SK-N-SH (cell line): Measurements from ENCODE around the gene SYNE1. TPM values are rescaled to one million over a fixed set of nuclear protein-coding genes. Genes with fewer than 3 reads are reported as not detected.

Experiments
- CTCF ChIA-PET: fragments of 300-600, 350-600 bp; formaldehyde crosslinking; extraction: SDS; loops from one replicate; lab custom pipeline; 2021; lab: Yijun Ruan, JAX
- POLR2A ChIA-PET: fragments of 350-600 bp; sonication (Branson Sonifier 250); formaldehyde crosslinking; extraction: SDS; loops from one replicate; lab custom pipeline; 2020; ENCODE audit warnings: antibody characterized with exemption, inconsistent platforms; lab: Yijun Ruan, JAX
- DNase-seq: peaks from one replicate; pipeline ENCODE4 v3.0.0; 2012
- H2AFZ ChIP-seq: fragments of 200-600 bp; sonication (generic); 2 replicates; pipeline ENCODE4 v1.8.1; 2016; ENCODE audit warnings: antibody characterized with exemption, mild to moderate bottlenecking, low read depth
- H3F3A ChIP-seq: fragments of 200-600 bp; sonication (generic); replicated peaks from 2 replicates; pipeline ENCODE3; 2016; ENCODE audit warnings: antibody characterized with exemption, mild to moderate bottlenecking; ENCODE audit not compliant: insufficient read depth
- H3K27ac ChIP-seq, 2 experiments: fragments of 200-500 bp in 1 of 2; fragments of 200-600 bp in 1 of 2; sonication (Bioruptor generic) in 1 of 2; sonication (generic), shearing (Covaris generic) in 1 of 2; 2 replicates each; pipeline versions ENCODE4 v1.5.1 to v1.6.1; 2014 to 2016; ENCODE audit warnings: low read depth in 2 of 2, inconsistent platforms in 1 of 2, low read length in 1 of 2, mild to moderate bottlenecking in 1 of 2, mixed read lengths in 1 of 2
- H3K27me3 ChIP-seq: fragments of 200-600 bp; sonication (generic), shearing (Covaris generic); 2 replicates; pipeline ENCODE4 v1.6.1; 2016; ENCODE audit warnings: mixed run types; ENCODE audit not compliant: insufficient read depth
- H3K36me3 ChIP-seq, 2 experiments: fragments of 200-500 bp in 1 of 2; fragments of 200-600 bp in 1 of 2; sonication (Bioruptor generic) in 1 of 2; sonication (generic) in 1 of 2; replicated peaks in 1 of 2; 2 replicates each; pipeline versions ENCODE3 to v1.5.1; 2014 to 2016; ENCODE audit warnings: low read length in 1 of 2, mild to moderate bottlenecking in 1 of 2; ENCODE audit not compliant: insufficient read depth in 2 of 2, control insufficient read depth in 1 of 2
- H3K4me1 ChIP-seq, 2 experiments: fragments of 200-500 bp in 1 of 2; fragments of 200-600 bp in 1 of 2; sonication (Bioruptor generic) in 1 of 2; sonication (generic), shearing (Covaris generic) in 1 of 2; 2 replicates each; pipeline versions ENCODE4 v1.5.1 to v1.6.1; 2014 to 2016; ENCODE audit warnings: low read depth in 1 of 2, low read length in 1 of 2, mixed run types in 1 of 2; ENCODE audit not compliant: insufficient read depth in 2 of 2, control insufficient read depth in 1 of 2
- H3K4me2 ChIP-seq: fragments of 200-600 bp; sonication (generic), shearing (Covaris generic); 2 replicates; pipeline ENCODE4 v1.6.1; 2017; ENCODE audit warnings: mixed run types
- H3K4me3 ChIP-seq, 2 experiments: fragments of 200-500 bp in 1 of 2; fragments of 200-600 bp in 1 of 2; sonication (Bioruptor generic) in 1 of 2; sonication (generic), shearing (Covaris generic) in 1 of 2; 2 replicates each; pipeline versions ENCODE4 v1.5.1 to v1.8.1; 2014 to 2016; ENCODE audit warnings: low read depth in 2 of 2, inconsistent platforms in 1 of 2, low read length in 1 of 2, mild to moderate bottlenecking in 1 of 2, mixed read lengths in 1 of 2, moderate library complexity in 1 of 2
- H3K79me2 ChIP-seq: fragments of 200-600 bp; sonication (generic); 2 replicates; pipeline ENCODE4 v1.8.1; 2017; ENCODE audit warnings: mild to moderate bottlenecking; ENCODE audit not compliant: insufficient read depth
- H3K9ac ChIP-seq: fragments of 200-600 bp; sonication (generic); 2 replicates; pipeline ENCODE4 v1.6.1; 2017; ENCODE audit warnings: mixed run types
- H3K9me2 ChIP-seq: fragments of 200-600 bp; sonication (generic); 2 replicates; pipeline ENCODE4 v1.6.1; 2017; ENCODE audit warnings: mixed run types
- H3K9me3 ChIP-seq: fragments of 200-600 bp; sonication (generic); 2 replicates; pipeline ENCODE4 v1.6.1; 2017; ENCODE audit warnings: mixed run types, mild to moderate bottlenecking, moderate library complexity
- H4K20me1 ChIP-seq: fragments of 200-600 bp; sonication (generic); 2 replicates; pipeline ENCODE4 v1.6.1; 2017; ENCODE audit warnings: mild to moderate bottlenecking, mixed run types; ENCODE audit not compliant: insufficient read depth
- CHD2 ChIP-seq: fragments of 150-350 bp; IDR thresholded peaks from 2 replicates; pipeline ENCODE4 v1.6.1; 2018; ENCODE audit warnings: low read length; ENCODE audit not compliant: partially characterized antibody
- CTCF ChIP-seq: fragments of 200-600 bp; sonication (generic); IDR thresholded peaks from 2 replicates; pipeline ENCODE4 v1.6.1; 2017; ENCODE audit warnings: antibody characterized with exemption, mild to moderate bottlenecking, moderate library complexity
- ELF1 ChIP-seq: IDR thresholded peaks from 2 replicates; pipeline ENCODE4 v1.4.0; 2012
- EP300 ChIP-seq, 2 experiments: IDR thresholded peaks; 2 replicates each; pipeline versions ENCODE4 v1.4.0 to v1.6.1; 2012; ENCODE audit warnings: borderline replicate concordance in 1 of 2, low read depth in 1 of 2, low read length in 1 of 2
- MAX ChIP-seq: IDR thresholded peaks from 2 replicates; pipeline ENCODE4 v1.4.0; 2012; ENCODE audit warnings: low read depth
- PBX3 ChIP-seq: IDR thresholded peaks from 2 replicates; pipeline ENCODE4; 2012
- POLR2AphosphoS5 ChIP-seq: IDR thresholded peaks from 2 replicates; pipeline ENCODE4 v1.6.1; 2012; ENCODE audit warnings: low read depth, low read length
- SIN3A ChIP-seq: IDR thresholded peaks from 2 replicates; pipeline ENCODE4 v1.6.1; 2012; ENCODE audit warnings: low read depth, mild to moderate bottlenecking, low read length, moderate library complexity, borderline replicate concordance
- TCF12 ChIP-seq: IDR thresholded peaks from 2 replicates; pipeline ENCODE4 v1.4.0; 2012
- TEAD4 ChIP-seq: IDR thresholded peaks from 2 replicates; pipeline ENCODE4 v1.4.0; 2012; ENCODE audit warnings: mild to moderate bottlenecking, borderline replicate concordance; ENCODE audit not compliant: insufficient read depth
- WGBS: methylation state at CpG from one replicate; pipeline ENCODE4 v1.1.6; 2017; ENCODE audit warnings: low lambda C conversion rate; 5-methylcytosine and 5-hydroxymethylcytosine counted together
- polyA plus RNA-seq, 3 experiments: library from polyadenylated mRNA; depleted of rRNA; stranded (reverse); fragments of >200 nt; gene quantifications; 2 replicates each; pipeline ENCODE4 v1.2.3, GENCODE V29; 2012
- TF ChIP-seq, protein P1 (sequence below): IDR thresholded peaks from 2 replicates; pipeline ENCODE4 v1.6.1; 2012; ENCODE audit warnings: mild to moderate bottlenecking, low read depth, low read length, moderate library complexity
- TF ChIP-seq, protein P2 (sequence below): IDR thresholded peaks from 2 replicates; pipeline ENCODE4 v1.4.0; 2012; ENCODE audit warnings: low read depth, borderline replicate concordance

SYNE1 gene
- polyA plus RNA-seq, 1 of the 3 experiments (the other 2 are of a cell fraction), result 31.1 TPM

- H3K27ac ChIP-seq, result no peak overlapping the region
- H3K9me3 ChIP-seq, result no peaks in the 10 kb centered on the region
- no peak overlapping the region for H2AFZ ChIP-seq
- no peaks in the 10 kb centered on the region for H3K27me3 ChIP-seq
- peaks cover 77 to 86% of the 10 kb centered on the region in 2 experiments for H3K36me3 ChIP-seq
- H3K9ac ChIP-seq, result no peak overlapping the region
- H3K9me2 ChIP-seq, result no peaks in the 10 kb centered on the region
- WGBS, result 93% methylated on average over 12 of the region's 12 CpGs
- CTCF ChIA-PET, result no interaction called here
- no peak overlapping the region for H3K4me2 ChIP-seq
- TF ChIP-seq PBX3 (no peak), CHD2 (no peak), POLR2AphosphoS5 (no peak), SIN3A (no peak)
- TF ChIP-seq, all 33 proteins: peak for 0
- DNase-seq, result no peak
- POLR2A ChIA-PET, result no interaction called here
- H3F3A ChIP-seq, result peaks cover 31% of the 10 kb centered on the region
- no peaks in the 10 kb centered on the region for H3K79me2 ChIP-seq
- H4K20me1 ChIP-seq, result no peaks in the 10 kb centered on the region
- H3K4me3 ChIP-seq, result no peak overlapping the region
- no peaks in the 10 kb centered on the region for H3K4me1 ChIP-seq
Observed at GRCh38 chr6:152207915-152208714, 429.0 kb downstream of the SYNE1 start.

DNA sequence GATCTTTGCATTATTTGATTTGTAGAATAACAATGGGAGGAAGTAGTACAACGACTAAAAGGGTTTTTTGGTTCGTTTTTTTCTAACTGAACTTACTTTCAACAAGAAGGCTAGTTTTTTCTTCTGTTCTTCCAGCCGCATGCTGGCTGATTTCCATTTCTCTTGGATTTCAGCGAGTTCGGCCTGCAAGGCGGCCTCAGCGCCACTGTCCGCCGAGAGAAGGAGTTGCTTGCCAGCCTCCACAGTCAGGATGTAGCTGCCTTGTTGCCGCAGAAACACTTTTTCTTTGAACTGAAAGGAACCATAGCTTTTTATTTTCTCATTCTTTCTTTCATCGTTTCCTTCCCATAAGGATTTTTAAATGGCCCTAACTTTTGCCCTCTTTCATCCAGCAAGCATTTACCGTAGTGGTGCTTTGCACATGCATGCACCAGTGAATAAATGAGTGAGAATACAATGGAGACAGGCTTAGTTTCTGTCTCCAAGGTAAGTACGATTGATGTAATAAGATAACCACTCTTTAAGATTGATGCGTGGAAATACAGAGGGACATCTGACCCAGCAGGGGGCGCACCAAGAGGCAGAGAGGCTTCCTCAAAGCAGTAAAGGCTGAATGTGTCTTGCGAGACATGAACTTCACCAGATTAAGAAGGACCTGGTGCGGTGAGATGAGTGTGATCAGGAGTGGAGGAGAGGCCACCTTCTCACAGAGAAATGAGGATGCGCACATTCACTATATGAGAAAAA is 430.9 kb downstream of the SYNE1 start:
- Histone ChIP-seq H3K9ac (no peak overlapping the region), H3K4me1 (no peaks in the 10 kb centered on the region), H3F3A (peaks cover 26% of the 10 kb centered on the region), H3K9me3 (no peaks in the 10 kb centered on the region), H3K4me3 (no peak overlapping the region; a peak in 1 of 4 replicates), H2AFZ (no peak overlapping the region), H3K9me2 (no peaks in the 10 kb centered on the region), H3K27me3 (no peaks in the 10 kb centered on the region), H3K79me2 (no peaks in the 10 kb centered on the region; the same call in 1 of the 2 replicates), H4K20me1 (no peaks in the 10 kb centered on the region), H3K27ac (no peak overlapping the region), H3K36me3 (peaks cover 79 to 88% of the 10 kb centered on the region in 2 experiments), H3K4me2 (no peak overlapping the region)
- 95% methylated on average over 18 of the region's 18 CpGs for WGBS
- POLR2A ChIA-PET, result no interaction called here
- TF ChIP-seq EP300 (IDR thresholded peaks at IDR 0.05; ENCODE audit: borderline replicate concordance in 1 of 2, low read depth in 1 of 2, low read length in 1 of 2), result no peak
- no peak for TF ChIP-seq TCF12
- TF ChIP-seq TEAD4, result no peak
- TF ChIP-seq CTCF, result peak; percentile 54
- no peak for TF ChIP-seq ELF1
- TF ChIP-seq, protein P1, sequence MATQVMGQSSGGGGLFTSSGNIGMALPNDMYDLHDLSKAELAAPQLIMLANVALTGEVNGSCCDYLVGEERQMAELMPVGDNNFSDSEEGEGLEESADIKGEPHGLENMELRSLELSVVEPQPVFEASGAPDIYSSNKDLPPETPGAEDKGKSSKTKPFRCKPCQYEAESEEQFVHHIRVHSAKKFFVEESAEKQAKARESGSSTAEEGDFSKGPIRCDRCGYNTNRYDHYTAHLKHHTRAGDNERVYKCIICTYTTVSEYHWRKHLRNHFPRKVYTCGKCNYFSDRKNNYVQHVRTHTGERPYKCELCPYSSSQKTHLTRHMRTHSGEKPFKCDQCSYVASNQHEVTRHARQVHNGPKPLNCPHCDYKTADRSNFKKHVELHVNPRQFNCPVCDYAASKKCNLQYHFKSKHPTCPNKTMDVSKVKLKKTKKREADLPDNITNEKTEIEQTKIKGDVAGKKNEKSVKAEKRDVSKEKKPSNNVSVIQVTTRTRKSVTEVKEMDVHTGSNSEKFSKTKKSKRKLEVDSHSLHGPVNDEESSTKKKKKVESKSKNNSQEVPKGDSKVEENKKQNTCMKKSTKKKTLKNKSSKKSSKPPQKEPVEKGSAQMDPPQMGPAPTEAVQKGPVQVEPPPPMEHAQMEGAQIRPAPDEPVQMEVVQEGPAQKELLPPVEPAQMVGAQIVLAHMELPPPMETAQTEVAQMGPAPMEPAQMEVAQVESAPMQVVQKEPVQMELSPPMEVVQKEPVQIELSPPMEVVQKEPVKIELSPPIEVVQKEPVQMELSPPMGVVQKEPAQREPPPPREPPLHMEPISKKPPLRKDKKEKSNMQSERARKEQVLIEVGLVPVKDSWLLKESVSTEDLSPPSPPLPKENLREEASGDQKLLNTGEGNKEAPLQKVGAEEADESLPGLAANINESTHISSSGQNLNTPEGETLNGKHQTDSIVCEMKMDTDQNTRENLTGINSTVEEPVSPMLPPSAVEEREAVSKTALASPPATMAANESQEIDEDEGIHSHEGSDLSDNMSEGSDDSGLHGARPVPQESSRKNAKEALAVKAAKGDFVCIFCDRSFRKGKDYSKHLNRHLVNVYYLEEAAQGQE, result no peak
- TF ChIP-seq, protein P2, sequence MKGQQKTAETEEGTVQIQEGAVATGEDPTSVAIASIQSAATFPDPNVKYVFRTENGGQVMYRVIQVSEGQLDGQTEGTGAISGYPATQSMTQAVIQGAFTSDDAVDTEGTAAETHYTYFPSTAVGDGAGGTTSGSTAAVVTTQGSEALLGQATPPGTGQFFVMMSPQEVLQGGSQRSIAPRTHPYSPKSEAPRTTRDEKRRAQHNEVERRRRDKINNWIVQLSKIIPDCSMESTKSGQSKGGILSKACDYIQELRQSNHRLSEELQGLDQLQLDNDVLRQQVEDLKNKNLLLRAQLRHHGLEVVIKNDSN, result no peak
- no peak for TF ChIP-seq MAX
- CTCF ChIA-PET, result interaction anchor here (0.6 to 1.1 kb wide), 2 partner anchors 53 to 802 kb away, joined by 3 read pairs; no protein-coding TSS in a partner anchor
- no peak for DNase-seq
